SK-N-DZ (cell line): ENCODE data around the gene SH3BGR.
A peak's percentile ranks its signal among the peaks of the same experiment; 100 is the strongest.

ENCODE experiments used
- DNase-seq: peaks from one replicate; pipeline ENCODE4 v3.0.0-alpha.2; 2015; ENCODE audit warnings: low spot score

Gene SH3BGR

GRCh38 chr21:39454949-39455668, 3.3 kb downstream of the SH3BGR start:
- no peak for DNase-seq

GRCh38 chr21:39456665-39457064, 4.9 kb downstream of the SH3BGR start:
- no peak for DNase-seq

GRCh38 chr21:39461419-39461818, 9.6 kb downstream of the SH3BGR start:
- DNase-seq, result no peak

- DNase-seq, result no peak
Observed at GRCh38 chr21:39463308-39463707, 11.5 kb downstream of the SH3BGR start.

GRCh38 chr21:39466584-39466983, 14.8 kb downstream of the SH3BGR start:
- no peak for DNase-seq

- no peak for DNase-seq
Observed at GRCh38 chr21:39467746-39468145, 16.0 kb downstream of the SH3BGR start.

GRCh38 chr21:39468559-39468958, 16.8 kb downstream of the SH3BGR start:
- DNase-seq, result no peak

DNA sequence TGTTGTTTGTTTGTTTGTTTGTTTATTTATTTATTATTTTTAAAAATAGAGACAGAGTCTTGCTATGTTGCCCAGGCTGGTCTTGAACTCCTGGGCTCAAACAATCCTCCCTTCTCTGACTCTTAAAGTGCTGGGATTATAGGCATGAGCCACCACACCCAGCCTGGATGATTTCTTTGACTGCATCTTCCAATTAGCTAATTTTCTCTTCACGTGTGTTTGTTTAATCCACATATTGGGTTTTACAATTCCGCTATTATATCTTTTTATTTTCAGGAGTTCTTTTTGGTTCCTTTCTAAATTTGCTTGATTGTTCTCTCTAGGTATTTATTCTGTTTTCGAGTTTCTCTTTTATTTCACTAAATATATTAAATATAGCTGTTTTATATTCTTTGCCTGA, 19.8 kb downstream of the SH3BGR start:
- no peak for DNase-seq

GRCh38 chr21:39472786-39473185, 21.0 kb downstream of the SH3BGR start:
- no peak for DNase-seq

DNA sequence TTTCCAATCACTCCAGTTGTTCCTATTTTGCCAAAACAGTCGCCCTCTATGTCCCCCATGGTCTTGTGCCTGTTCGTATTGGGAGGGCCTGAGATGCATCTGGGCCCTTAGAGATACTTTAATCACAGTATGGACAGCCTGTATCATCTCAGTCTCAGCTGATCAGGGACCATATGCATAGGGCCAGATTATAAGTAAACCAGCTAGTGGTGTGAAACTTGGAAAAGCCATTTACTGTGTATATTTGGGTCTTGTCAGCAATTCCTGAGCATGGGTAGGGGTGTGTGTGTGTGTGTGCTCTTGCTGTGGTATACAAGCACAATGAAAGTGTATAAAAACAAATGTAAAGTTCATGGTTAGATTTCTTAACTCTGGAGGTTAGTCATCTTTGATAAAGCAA, 22.8 kb downstream of the SH3BGR start:
- no peak for DNase-seq

GRCh38 chr21:39479164-39479813, 27.5 kb downstream of the SH3BGR start:
- DNase-seq, result no peak

GRCh38 chr21:39479814-39480182, 28.0 kb downstream of the SH3BGR start:
- no peak for DNase-seq

DNA sequence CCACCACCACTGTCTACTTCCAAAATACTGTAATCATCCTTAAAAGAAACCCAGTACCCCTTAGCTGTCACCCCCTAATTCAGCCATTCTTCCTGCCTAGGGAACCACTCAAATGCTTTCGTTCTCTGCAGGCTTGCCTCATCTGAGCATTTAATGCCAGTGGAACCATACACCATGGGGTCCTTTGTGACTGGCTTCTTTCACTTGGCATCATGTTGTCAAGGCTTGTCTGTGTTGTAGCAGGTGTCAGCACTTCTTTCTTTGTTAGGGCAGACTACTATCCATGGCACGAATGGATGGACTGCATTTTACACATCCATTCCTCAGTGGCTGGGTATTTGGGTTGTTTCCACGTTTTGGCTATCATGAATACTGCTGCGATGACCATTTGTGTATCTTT, 28.5 kb downstream of the SH3BGR start:
- no peak for DNase-seq

- DNase-seq, result no peak
Observed at GRCh38 chr21:39481886-39482285, 30.1 kb downstream of the SH3BGR start.

DNA sequence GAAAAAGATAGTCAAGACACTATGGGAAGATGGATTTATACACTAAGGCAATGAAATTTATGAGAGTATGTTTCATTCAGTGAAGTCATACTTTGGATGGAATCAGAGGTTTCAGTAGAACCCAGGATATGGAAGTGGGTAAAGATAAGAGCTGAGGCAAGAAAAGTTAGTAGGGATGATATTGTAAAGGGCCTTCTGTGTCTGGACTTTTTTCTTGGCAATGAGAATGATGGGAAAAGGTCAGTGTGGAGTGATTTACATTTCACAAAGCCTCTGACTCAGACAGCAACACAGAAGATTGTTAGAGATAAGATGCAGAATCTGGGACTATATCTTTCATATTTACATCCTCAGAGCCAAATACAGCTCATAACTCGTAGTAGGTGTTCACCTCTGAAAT, 32.1 kb downstream of the SH3BGR start:
- no peak for DNase-seq

DNA sequence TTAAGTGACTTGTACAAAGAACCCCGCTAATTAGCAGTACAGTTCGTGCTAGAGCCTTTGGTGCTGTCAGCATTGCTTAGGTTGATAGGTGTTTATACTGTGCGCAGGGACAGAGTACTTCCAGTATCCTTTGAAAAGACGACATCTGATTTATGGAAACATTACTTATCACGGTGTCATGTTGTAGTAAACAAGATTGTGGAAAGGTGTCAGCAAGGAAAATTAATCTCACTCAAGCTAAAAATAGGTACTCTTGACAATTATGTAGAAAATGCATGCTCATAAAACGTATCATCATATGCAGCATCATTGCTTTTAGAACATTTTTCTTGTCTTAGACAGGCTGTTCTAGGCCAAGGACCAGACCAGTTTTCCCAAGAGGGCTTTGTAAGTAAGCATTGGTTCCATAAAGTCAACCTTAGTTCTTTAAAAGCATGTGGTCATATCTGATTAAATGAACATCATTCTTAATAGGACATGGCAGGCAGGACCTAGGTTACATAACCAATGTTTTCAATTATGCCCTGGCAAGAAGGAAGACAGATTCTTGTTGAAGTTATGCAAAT, 33.0 kb downstream of the SH3BGR start:
- DNase-seq, result peak; percentile 77

GRCh38 chr21:39489380-39489924, 37.7 kb downstream of the SH3BGR start:
- no peak for DNase-seq

DNA sequence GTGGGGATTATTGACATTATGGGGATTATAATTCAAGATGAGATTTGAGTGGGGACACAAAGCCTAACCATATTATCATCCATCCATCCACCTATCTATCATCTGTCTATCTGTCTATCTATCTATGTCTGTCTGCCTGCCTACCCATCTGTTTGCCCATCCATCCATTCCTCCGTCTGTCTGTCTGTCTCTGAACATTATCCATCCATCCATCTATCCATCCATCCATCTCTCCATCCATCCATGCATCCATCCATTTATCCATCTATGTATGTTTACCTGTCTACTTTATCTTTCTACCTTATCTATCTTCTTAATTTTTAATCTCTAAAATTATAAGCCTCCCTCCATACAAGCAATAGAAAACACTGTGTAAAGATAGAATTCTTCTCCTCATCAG, 47.4 kb downstream of the SH3BGR start:
- no peak for DNase-seq

- DNase-seq, result no peak
Observed at GRCh38 chr21:39502631-39503030, 50.9 kb downstream of the SH3BGR start.

DNA sequence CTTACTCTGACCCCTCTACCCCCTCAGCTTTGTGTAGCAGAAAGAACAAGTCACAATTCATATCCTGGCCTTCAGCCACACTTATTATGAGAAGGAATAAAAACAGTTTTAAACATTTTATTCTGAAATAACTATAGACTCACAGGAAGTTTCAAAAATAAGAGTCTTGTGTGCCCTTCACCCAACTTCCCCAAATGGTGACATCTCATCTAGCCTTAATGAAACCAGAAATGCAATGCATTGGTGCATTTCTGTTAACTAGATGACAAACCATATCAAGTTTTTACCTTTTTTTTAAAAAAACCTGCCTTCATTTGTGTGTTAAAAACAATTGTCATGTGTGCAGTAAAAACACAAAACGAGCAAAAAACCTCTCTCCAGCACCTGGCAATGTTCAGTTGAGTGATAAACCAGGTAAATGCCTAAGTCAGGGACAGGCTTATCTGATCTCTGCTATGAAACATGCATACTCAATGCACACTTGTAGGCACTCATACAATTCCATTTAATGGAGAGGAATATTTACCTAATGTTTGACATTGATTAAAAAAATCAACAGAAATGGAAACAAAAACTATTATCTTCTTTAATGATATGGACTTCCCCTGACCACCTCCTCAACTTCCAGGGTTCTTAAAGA, 51.5 kb downstream of the SH3BGR start:
- DNase-seq, result no peak

DNA sequence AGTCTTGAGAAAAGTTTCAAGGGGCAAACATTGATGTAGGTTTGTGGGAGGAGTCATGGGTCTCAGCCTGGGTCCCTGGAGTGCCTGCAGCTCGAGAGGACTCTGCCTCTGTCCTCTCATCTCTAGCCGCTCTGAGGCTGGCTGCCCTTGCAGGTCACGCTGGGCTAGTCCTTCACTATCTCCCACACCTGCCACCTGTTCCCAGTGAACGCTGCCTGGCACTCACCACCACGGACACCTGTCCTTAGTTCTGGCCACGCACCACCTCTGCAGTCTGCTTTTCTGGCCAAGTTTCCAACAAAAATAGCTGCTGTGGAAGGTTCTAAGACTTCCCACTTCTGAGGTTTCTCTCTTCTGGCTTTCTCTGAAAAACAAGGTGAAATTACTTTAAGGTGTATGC, 52.5 kb downstream of the SH3BGR start:
- no peak for DNase-seq

- no peak for DNase-seq
Observed at GRCh38 chr21:39510240-39510639, 58.5 kb downstream of the SH3BGR start.
